ENCODE results near the gene B4GALNT2.

DNA sequence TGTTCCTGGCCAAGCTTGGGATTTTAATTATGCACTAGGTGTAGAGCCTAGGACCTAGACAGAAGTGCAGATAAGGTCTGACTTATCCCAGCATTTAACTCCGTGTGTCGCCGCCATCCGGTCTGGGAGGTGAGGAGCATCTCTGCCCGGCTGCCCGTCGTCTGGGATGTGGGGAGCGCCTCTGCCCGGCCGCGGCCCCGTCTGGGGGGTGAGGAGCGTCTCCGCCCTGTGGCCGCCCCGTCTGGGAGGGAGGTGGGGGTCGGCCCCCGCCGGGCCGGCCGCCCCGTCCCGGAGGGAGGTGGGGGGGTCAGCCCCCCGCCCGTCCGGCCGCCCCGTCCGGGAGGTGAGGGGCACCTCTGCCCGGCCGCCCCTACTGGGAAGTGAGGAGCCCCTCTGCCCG, 7.1 kb upstream of the B4GALNT2 start:
- TF ChIP-seq POLR2AphosphoS5 (IDR thresholded peaks at IDR 0.05; ENCODE audit: low read depth, low read length): no peak
- TF ChIP-seq POLR2A (IDR thresholded peaks at IDR 0.05; ENCODE audit: low read depth, low read length): no peak
- no peak for TF ChIP-seq TAF1 (IDR thresholded peaks at IDR 0.05; ENCODE audit: borderline replicate concordance, low read depth, low read length)
